Esophagus squamous epithelium (tissue), 4 donors: ENCODE data around the gene ZRANB3.

Source experiments
- POLR2A ChIP-seq, 4 donors: fragments of 450-650 bp; IDR thresholded peaks; one replicate each; pipeline ENCODE4 v1.6.1; 2017; ENCODE audit warnings: antibody characterized with exemption in 4 of 4, mild to moderate bottlenecking in 4 of 4, moderate library complexity in 3 of 4
- TF ChIP-seq, protein P1 (sequence below), 6 experiments: fragments of 450-650 bp in 4 of 6; fragments of 200-600 bp in 2 of 6; sonication (generic) in 2 of 6; IDR thresholded peaks; one replicate each; pipeline ENCODE4 v1.5.1; 2016 to 2019; ENCODE audit warnings: antibody characterized with exemption in 6 of 6, mild to moderate bottlenecking in 4 of 6, moderate library complexity in 4 of 6

DNA sequence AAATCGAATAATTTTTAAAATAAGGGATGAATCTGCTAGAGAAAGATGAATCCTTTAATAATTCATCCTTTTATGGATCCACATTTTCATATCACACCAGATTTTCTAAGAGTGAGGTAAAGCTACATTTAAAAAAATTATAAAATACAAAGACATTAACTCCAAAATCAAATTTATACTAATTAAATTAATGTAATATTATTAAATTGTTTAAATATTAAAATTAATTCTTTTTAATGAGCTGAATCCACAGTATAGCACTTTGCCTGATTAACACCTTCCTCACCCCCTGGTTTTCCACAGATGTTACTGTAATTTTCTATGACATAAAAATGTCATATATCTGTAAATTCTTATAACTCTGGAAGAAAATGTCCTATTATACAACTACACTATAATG is 26.2 kb downstream of the ZRANB3 start:
- TF ChIP-seq, protein P1, sequence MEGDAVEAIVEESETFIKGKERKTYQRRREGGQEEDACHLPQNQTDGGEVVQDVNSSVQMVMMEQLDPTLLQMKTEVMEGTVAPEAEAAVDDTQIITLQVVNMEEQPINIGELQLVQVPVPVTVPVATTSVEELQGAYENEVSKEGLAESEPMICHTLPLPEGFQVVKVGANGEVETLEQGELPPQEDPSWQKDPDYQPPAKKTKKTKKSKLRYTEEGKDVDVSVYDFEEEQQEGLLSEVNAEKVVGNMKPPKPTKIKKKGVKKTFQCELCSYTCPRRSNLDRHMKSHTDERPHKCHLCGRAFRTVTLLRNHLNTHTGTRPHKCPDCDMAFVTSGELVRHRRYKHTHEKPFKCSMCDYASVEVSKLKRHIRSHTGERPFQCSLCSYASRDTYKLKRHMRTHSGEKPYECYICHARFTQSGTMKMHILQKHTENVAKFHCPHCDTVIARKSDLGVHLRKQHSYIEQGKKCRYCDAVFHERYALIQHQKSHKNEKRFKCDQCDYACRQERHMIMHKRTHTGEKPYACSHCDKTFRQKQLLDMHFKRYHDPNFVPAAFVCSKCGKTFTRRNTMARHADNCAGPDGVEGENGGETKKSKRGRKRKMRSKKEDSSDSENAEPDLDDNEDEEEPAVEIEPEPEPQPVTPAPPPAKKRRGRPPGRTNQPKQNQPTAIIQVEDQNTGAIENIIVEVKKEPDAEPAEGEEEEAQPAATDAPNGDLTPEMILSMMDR (IDR thresholded peaks at IDR 0.05), result no peak
- no peak for TF ChIP-seq POLR2A (IDR thresholded peaks at IDR 0.05)
